ENCODE results near the gene TF.

TF gene

GRCh38 chr3:133761605-133762484 lies 15.7 kb downstream of the TF start:
- Histone ChIP-seq H3K27ac (ENCODE audit: low read depth, low read length) (no peak overlapping the region), H3K36me3 (ENCODE audit: control insufficient read depth in 5 of 5, insufficient read depth in 5 of 5, low read length in 5 of 5) (peaks cover 3 to 55% (median 12%) of the 10 kb centered on the region in 5 donors)

DNA sequence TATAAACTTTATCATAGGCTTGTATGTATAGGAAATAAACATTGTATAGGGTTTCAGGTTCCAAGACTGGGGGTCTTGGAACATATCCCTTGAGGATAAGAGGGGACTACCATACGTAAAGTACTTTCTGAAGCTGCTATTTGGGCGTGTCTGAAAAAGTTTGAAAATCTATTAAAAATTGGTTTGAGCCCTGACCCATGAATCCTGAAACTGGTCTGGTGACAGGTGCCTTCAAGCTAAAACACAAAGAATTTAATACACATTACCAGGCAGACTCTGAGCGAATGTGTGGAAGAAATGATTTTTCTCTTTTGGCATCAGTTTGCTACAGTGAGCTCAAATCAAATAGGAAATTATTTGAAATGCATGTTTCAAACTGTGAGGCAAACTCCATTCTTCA lies 16.3 kb downstream of the TF start:
- Histone ChIP-seq H3K27me3 (ENCODE audit: control insufficient read depth in 5 of 5, insufficient read depth in 4 of 5, low read length in 5 of 5) (no peaks in the 10 kb centered on the region), H3K4me1 (ENCODE audit: control insufficient read depth in 5 of 5, insufficient read depth in 5 of 5, low read length in 5 of 5) (peaks cover 3 to 10% (median 4%) of the 10 kb centered on the region in 5 donors), H3K9me3 (ENCODE audit: control insufficient read depth in 5 of 5, low read length in 5 of 5) (no peaks in the 10 kb centered on the region), H3K27ac (ENCODE audit: low read depth, low read length) (no peak overlapping the region), H3K9ac (ENCODE audit: low read length in 5 of 5) (no peak overlapping the region), H3K36me3 (ENCODE audit: control insufficient read depth in 5 of 5, insufficient read depth in 5 of 5, low read length in 5 of 5) (peaks cover 3 to 56% (median 17%) of the 10 kb centered on the region in 5 donors), H3K4me3 (ENCODE audit: low read depth in 1 of 5, low read length in 5 of 5) (no peak overlapping the region)

More at GRCh38 chr3:133761605-133762484, 15.7 kb downstream of the TF start:
- Histone ChIP-seq H3K9me3 (ENCODE audit: control insufficient read depth in 5 of 5, low read length in 5 of 5) (no peaks in the 10 kb centered on the region), H3K4me1 (ENCODE audit: control insufficient read depth in 5 of 5, insufficient read depth in 5 of 5, low read length in 5 of 5) (peaks cover 3 to 10% (median 4%) of the 10 kb centered on the region in 5 donors), H3K27me3 (ENCODE audit: control insufficient read depth in 5 of 5, insufficient read depth in 4 of 5, low read length in 5 of 5) (no peaks in the 10 kb centered on the region), H3K9ac (ENCODE audit: low read length in 5 of 5) (no peak overlapping the region), H3K4me3 (ENCODE audit: low read depth in 1 of 5, low read length in 5 of 5) (no peak overlapping the region)

- H3K36me3 ChIP-seq (ENCODE audit: control insufficient read depth in 5 of 5, insufficient read depth in 5 of 5, low read length in 5 of 5), result peaks cover under 1 to 49% (median 19%) of the 10 kb centered on the region in 5 donors
- H3K27ac ChIP-seq (ENCODE audit: low read depth, low read length), result no peak overlapping the region
- H3K9me3 ChIP-seq (ENCODE audit: control insufficient read depth in 5 of 5, low read length in 5 of 5), result no peaks in the 10 kb centered on the region
- no peaks in the 10 kb centered on the region for H3K27me3 ChIP-seq (ENCODE audit: control insufficient read depth in 5 of 5, insufficient read depth in 4 of 5, low read length in 5 of 5)
- peaks cover 3 to 10% (median 4%) of the 10 kb centered on the region in 5 donors for H3K4me1 ChIP-seq (ENCODE audit: control insufficient read depth in 5 of 5, insufficient read depth in 5 of 5, low read length in 5 of 5)
- no peak overlapping the region for H3K4me3 ChIP-seq (ENCODE audit: low read depth in 1 of 5, low read length in 5 of 5)
- H3K9ac ChIP-seq (ENCODE audit: low read length in 5 of 5), result no peak overlapping the region
These were observed 17.8 kb downstream of the TF start for GRCh38 chr3:133763797-133764683.

- peaks cover 0 to 52% (median 13%) of the 10 kb centered on the region in 5 donors for H3K36me3 ChIP-seq (ENCODE audit: control insufficient read depth in 5 of 5, insufficient read depth in 5 of 5, low read length in 5 of 5)
- no peaks in the 10 kb centered on the region for H3K9me3 ChIP-seq (ENCODE audit: control insufficient read depth in 5 of 5, low read length in 5 of 5)
- peaks cover 3 to 10% (median 4%) of the 10 kb centered on the region in 5 donors for H3K4me1 ChIP-seq (ENCODE audit: control insufficient read depth in 5 of 5, insufficient read depth in 5 of 5, low read length in 5 of 5)
- H3K27me3 ChIP-seq (ENCODE audit: control insufficient read depth in 5 of 5, insufficient read depth in 4 of 5, low read length in 5 of 5), result no peaks in the 10 kb centered on the region
- H3K9ac ChIP-seq (ENCODE audit: low read length in 5 of 5), result no peak overlapping the region
- no peak overlapping the region for H3K4me3 ChIP-seq (ENCODE audit: low read depth in 1 of 5, low read length in 5 of 5)
- H3K27ac ChIP-seq (ENCODE audit: low read depth, low read length), result no peak overlapping the region
These were observed 19.1 kb downstream of the TF start for GRCh38 chr3:133765256-133765655.

DNA sequence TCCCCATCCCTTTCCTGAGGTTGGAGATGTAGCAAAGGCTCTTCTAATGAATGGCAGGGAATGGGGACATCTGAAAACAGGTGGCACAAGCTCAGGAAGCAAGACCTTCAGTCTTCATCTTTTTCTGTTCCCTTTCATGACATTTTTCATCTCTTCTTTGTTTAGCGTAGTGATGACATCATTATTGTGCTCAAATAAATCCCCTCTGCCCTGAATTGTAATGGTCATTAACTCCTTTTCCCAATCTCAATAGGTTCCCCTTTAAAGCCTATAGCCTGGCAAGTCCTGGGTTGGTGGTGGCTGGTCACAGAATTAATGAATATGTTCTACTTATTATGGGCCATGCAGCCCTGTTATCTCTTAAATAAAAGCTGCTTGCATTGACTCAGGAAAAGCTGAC lies 21.4 kb downstream of the TF start:
- peaks cover 0 to 54% (median 14%) of the 10 kb centered on the region in 5 donors for H3K36me3 ChIP-seq (ENCODE audit: control insufficient read depth in 5 of 5, insufficient read depth in 5 of 5, low read length in 5 of 5)
- peaks cover 3 to 10% (median 4%) of the 10 kb centered on the region in 5 donors for H3K4me1 ChIP-seq (ENCODE audit: control insufficient read depth in 5 of 5, insufficient read depth in 5 of 5, low read length in 5 of 5)
- H3K9ac ChIP-seq (ENCODE audit: low read length in 5 of 5), result no peak overlapping the region
- no peak overlapping the region for H3K27ac ChIP-seq (ENCODE audit: low read depth, low read length)
- H3K9me3 ChIP-seq (ENCODE audit: control insufficient read depth in 5 of 5, low read length in 5 of 5), result no peaks in the 10 kb centered on the region
- no peak overlapping the region for H3K4me3 ChIP-seq (ENCODE audit: low read depth in 1 of 5, low read length in 5 of 5)
- H3K27me3 ChIP-seq (ENCODE audit: control insufficient read depth in 5 of 5, insufficient read depth in 4 of 5, low read length in 5 of 5), result no peaks in the 10 kb centered on the region

- Histone ChIP-seq H3K36me3 (ENCODE audit: control insufficient read depth in 5 of 5, insufficient read depth in 5 of 5, low read length in 5 of 5) (peaks cover 0 to 53% (median 14%) of the 10 kb centered on the region in 5 donors), H3K27me3 (ENCODE audit: control insufficient read depth in 5 of 5, insufficient read depth in 4 of 5, low read length in 5 of 5) (no peaks in the 10 kb centered on the region), H3K4me1 (ENCODE audit: control insufficient read depth in 5 of 5, insufficient read depth in 5 of 5, low read length in 5 of 5) (peaks cover 0 to 5% (median 3%) of the 10 kb centered on the region in 5 donors), H3K9ac (ENCODE audit: low read length in 5 of 5) (no peak overlapping the region), H3K4me3 (ENCODE audit: low read depth in 1 of 5, low read length in 5 of 5) (no peak overlapping the region), H3K27ac (ENCODE audit: low read depth, low read length) (no peak overlapping the region), H3K9me3 (ENCODE audit: control insufficient read depth in 5 of 5, low read length in 5 of 5) (no peaks in the 10 kb centered on the region)
These were observed 23.3 kb downstream of the TF start for GRCh38 chr3:133769536-133769935.

DNA sequence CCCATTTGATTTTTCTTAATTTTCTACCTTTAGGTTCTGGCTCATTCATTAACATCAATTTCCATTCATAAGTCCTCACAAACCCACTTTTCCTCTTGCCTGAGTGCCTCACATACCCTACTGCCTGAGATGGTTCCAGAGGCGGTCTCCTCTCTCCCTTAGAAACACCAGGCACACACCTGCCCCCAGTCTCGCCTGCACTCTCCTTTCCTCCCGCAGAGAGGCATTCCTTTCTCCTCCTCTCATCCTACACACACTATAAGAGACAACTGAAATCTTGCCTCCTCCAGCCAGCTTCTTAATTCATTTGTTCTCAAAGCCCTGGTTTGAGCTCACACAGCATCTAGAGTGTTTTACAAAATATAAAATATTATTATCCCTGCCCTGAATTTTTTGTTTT lies 27.5 kb downstream of the TF start:
- H3K9ac ChIP-seq (ENCODE audit: low read length in 5 of 5), result no peak overlapping the region
- no peaks in the 10 kb centered on the region for H3K9me3 ChIP-seq (ENCODE audit: control insufficient read depth in 5 of 5, low read length in 5 of 5)
- H3K27ac ChIP-seq (ENCODE audit: low read depth, low read length), result no peak overlapping the region
- no peaks in the 10 kb centered on the region for H3K4me1 ChIP-seq (ENCODE audit: control insufficient read depth in 5 of 5, insufficient read depth in 5 of 5, low read length in 5 of 5)
- no peaks in the 10 kb centered on the region for H3K27me3 ChIP-seq (ENCODE audit: control insufficient read depth in 5 of 5, insufficient read depth in 4 of 5, low read length in 5 of 5)
- no peak overlapping the region for H3K4me3 ChIP-seq (ENCODE audit: low read depth in 1 of 5, low read length in 5 of 5)
- peaks cover 0 to 63% (median 17%) of the 10 kb centered on the region in 5 donors for H3K36me3 ChIP-seq (ENCODE audit: control insufficient read depth in 5 of 5, insufficient read depth in 5 of 5, low read length in 5 of 5)

DNA sequence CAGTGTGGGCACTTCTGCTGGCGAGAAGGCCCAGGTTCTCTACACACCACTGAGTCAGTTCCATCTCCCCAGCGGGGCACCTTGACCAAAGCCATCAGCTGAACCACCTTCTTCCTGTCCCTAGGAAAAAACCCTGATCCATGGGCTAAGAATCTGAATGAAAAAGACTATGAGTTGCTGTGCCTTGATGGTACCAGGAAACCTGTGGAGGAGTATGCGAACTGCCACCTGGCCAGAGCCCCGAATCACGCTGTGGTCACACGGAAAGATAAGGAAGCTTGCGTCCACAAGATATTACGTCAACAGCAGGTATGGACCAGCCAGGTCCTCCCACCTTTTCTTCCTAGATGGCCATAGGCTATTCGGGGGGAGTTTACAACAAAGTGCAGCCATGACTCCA lies 29.1 kb downstream of the TF start:
- no peak overlapping the region for H3K9ac ChIP-seq (ENCODE audit: low read length in 5 of 5)
- H3K36me3 ChIP-seq (ENCODE audit: control insufficient read depth in 5 of 5, insufficient read depth in 5 of 5, low read length in 5 of 5), result peaks cover 0 to 59% (median 15%) of the 10 kb centered on the region in 5 donors
- H3K9me3 ChIP-seq (ENCODE audit: control insufficient read depth in 5 of 5, low read length in 5 of 5), result no peaks in the 10 kb centered on the region
- no peak overlapping the region for H3K27ac ChIP-seq (ENCODE audit: low read depth, low read length)
- H3K27me3 ChIP-seq (ENCODE audit: control insufficient read depth in 5 of 5, insufficient read depth in 4 of 5, low read length in 5 of 5), result no peaks in the 10 kb centered on the region
- no peaks in the 10 kb centered on the region for H3K4me1 ChIP-seq (ENCODE audit: control insufficient read depth in 5 of 5, insufficient read depth in 5 of 5, low read length in 5 of 5)
- no peak overlapping the region for H3K4me3 ChIP-seq (ENCODE audit: low read depth in 1 of 5, low read length in 5 of 5)

GRCh38 chr3:133775835-133776234 lies 29.6 kb downstream of the TF start:
- no peaks in the 10 kb centered on the region for H3K4me1 ChIP-seq (ENCODE audit: control insufficient read depth in 5 of 5, insufficient read depth in 5 of 5, low read length in 5 of 5)
- H3K4me3 ChIP-seq (ENCODE audit: low read depth in 1 of 5, low read length in 5 of 5), result no peak overlapping the region
- H3K27ac ChIP-seq (ENCODE audit: low read depth, low read length), result no peak overlapping the region
- H3K27me3 ChIP-seq (ENCODE audit: control insufficient read depth in 5 of 5, insufficient read depth in 4 of 5, low read length in 5 of 5), result no peaks in the 10 kb centered on the region
- H3K9ac ChIP-seq (ENCODE audit: low read length in 5 of 5), result no peak overlapping the region
- no peaks in the 10 kb centered on the region for H3K9me3 ChIP-seq (ENCODE audit: control insufficient read depth in 5 of 5, low read length in 5 of 5)
- H3K36me3 ChIP-seq (ENCODE audit: control insufficient read depth in 5 of 5, insufficient read depth in 5 of 5, low read length in 5 of 5), result peaks cover 0 to 54% (median 13%) of the 10 kb centered on the region in 5 donors

All from subcutaneous abdominal adipose tissue (tissue), 5 donors.